HS-5 (cell line): ENCODE data around the gene BUD13.
"Not testable (repeated sequence)": the region's sequence is repeated elsewhere in the genome, so short reads cannot be mapped to it uniquely, and the experiment has no call there.

Experiments
- DNase-seq: peaks from one replicate; pipeline ENCODE4 v3.0.0-alpha.2; 2012; ENCODE audit warnings: low read depth

BUD13 gene, protein sequence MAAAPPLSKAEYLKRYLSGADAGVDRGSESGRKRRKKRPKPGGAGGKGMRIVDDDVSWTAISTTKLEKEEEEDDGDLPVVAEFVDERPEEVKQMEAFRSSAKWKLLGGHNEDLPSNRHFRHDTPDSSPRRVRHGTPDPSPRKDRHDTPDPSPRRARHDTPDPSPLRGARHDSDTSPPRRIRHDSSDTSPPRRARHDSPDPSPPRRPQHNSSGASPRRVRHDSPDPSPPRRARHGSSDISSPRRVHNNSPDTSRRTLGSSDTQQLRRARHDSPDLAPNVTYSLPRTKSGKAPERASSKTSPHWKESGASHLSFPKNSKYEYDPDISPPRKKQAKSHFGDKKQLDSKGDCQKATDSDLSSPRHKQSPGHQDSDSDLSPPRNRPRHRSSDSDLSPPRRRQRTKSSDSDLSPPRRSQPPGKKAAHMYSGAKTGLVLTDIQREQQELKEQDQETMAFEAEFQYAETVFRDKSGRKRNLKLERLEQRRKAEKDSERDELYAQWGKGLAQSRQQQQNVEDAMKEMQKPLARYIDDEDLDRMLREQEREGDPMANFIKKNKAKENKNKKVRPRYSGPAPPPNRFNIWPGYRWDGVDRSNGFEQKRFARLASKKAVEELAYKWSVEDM

GRCh38 chr11:116772443-116773202 is at the start of gene BUD13:
TSS of gene BUD13 (minus strand) at chr11:116772987. CDS start at chr11:116772964, 23 bp downstream.
- DNase-seq = no peak

- no peak for DNase-seq
Measured at GRCh38 chr11:116822575-116822974, 49.8 kb upstream of the BUD13 start.

DNA sequence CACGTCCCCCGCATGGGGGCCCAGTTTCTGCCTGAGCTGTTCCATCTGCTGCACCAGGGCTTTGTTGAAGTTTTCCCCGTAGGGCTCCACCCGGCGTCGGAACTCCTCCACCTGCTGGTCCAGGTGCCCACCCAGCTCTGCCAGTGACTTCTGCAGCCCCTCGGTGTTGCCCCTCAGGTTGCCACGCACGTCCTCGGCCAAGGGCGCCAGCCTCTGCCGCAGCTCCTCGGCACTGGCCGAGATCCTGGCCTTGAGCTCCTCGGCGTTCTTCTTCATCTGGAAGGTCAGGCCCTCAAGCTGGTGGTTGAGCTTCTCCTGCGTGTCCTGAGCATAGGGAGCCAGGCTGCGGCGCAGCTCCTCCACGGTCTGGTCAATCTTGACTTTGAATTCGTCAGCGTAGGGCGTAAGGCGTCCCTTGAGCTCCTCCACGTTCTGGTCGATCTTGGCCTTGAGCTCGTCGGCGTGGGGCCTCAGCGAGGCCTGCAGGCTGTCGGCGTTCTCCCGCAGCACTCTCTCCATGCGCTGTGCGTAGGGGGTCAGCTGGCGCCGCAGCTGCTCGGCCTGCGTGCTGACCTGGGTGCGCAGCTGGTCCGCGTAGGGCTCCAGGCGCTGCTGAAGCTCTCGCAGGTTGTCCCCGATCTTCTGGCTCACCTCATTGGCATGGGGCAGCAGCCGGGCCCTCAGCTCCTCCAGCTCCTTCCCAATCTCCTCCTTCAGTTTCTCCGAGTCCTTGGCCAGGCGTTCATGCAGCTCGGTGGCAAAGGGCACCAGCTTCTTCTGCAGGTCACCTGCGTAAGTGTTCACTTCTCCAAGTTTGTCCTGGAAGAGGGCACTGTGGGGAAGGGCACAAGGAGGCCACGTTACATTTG is 48.5 kb upstream of the BUD13 start:
- no peak for DNase-seq

DNA sequence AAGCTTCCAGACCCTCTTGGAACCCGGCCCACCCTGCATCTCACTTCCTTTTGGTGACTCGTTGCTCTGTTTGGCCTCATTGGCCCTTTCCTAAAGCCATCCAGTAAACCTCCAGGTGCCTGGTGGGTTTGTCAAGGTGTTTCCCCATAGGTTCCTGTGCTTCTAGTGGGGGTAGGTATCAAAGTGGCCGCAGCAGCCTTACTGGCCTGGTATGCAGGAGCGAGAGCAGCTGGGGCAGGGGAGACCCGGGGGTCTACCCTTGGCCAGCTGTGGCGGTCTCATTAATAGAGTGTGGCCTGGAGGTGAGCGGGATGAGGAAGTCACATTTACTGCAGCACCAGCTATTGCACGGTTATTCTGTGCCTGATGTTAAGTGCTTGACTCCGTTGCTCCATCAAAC is 46.3 kb upstream of the BUD13 start:
- DNase-seq = no peak

GRCh38 chr11:116814502-116814901 is 41.7 kb upstream of the BUD13 start:
- no peak for DNase-seq

DNA sequence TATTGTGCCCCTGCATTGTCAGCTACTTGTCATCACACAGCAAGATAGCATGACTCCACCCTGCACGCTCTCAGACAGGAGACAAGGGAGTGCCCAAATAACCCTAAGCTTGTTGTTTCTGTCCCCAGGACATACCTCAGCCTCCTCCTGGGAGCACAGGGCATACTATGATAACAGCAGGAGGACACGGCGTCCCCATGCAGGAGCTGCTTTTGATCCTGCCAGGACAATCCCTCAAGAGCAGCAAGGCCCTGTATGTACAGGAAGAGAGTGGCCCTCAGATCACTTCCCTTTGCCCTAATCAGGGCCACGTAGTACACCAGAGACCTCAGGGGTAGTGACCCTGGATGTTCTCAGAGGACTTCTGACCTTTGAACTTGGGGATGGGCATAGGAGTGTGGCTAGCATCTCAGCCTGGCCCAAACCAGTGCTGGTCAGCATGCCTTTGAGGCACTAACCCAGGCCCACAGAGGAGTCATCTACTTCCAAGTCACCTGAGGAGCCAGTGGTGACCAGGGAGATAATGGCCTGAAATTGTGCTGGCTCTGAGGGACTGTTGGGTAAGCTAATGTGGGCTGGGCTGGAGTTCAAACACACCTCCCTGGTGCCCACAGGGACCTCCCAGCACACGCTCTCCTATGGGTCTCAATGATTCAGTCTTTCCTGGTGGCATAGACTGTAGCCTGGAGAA is 41.1 kb upstream of the BUD13 start:
- DNase-seq = no peak

- no peak for DNase-seq
Measured at GRCh38 chr11:116813170-116813569, 40.4 kb upstream of the BUD13 start.

DNA sequence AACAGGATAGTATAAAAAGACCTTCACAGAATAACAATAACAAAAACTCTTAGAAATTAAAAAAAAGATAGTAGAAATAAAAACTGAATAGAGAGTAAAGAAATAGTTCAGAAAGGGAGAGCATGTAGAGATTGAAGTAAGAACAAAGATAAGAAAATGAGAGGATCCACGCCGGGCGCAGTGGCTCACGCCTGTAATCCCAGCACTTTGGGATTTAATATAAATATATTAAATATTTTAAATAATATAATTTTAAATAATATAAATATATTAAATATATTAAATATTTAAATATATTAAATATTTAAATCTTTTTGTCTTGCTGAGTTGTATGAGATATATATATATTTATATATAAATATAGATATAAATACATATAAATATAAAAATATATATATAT is 39.3 kb upstream of the BUD13 start:
- no peak for DNase-seq

- no peak for DNase-seq
Measured at GRCh38 chr11:116811194-116811593, 38.4 kb upstream of the BUD13 start.

DNA sequence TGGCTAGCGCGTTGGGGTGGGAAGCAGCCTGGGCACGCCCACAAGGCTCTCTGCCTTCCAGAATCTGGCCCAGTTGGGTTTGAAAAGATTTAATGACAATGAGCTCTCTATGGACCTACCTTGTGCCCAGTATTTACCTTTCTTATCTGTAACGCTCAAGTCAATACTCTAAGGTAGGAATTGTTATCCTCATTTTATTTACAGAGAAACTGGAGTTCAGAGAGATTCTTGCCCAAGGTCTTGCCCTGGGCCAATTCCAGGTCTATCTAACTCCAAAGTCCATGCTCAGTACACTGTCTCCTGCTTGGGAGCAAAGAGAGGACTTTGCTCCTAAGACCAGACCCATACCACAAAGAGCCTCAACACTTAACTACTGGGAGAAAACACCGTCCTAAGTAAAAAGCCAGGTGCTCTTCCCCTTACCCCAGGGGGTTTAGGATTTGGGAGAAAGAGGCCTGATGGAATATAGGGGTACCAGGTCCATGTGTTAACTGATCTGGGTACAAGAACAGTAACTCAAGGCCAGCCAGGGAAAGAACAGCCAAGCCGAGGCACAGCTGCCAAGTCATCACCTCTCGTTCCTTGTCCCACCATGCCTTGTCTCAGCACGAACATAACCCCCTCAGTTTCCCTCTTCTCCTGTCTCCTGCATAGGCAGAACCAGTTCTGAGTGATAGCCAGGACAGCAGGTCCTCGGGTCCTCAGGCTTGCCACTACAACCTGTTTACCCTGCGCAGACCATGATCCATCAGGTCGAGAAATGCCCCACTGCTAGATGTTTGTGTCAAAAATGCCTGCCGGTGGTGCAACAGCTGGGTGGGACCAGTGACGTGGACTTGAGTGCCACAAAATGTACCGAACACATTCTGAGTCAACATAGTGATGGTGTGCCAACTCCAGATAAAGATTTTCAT is 35.7 kb upstream of the BUD13 start:
- no peak for DNase-seq

- no peak for DNase-seq
Measured at GRCh38 chr11:116807601-116808261, 34.9 kb upstream of the BUD13 start.

DNA sequence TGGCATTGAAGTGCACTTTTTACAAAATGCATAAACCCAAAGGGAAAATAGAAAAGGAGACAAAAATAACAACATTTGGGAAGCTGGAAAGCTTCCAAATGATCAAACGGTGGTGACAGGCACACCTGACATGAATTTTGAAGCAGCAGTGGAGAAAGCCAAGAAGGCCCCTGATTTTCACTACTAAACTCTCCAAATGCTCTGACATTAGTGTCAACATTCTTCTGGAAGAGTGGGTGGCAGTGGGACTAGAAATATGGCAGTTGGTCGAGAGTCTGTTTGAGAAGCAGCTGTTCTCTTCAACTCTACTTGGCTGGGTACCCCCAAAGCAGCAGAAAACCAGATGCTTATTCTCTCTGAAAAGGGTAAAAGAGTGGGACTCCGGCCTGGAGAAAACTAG is 31.2 kb upstream of the BUD13 start:
- DNase-seq = no peak

DNA sequence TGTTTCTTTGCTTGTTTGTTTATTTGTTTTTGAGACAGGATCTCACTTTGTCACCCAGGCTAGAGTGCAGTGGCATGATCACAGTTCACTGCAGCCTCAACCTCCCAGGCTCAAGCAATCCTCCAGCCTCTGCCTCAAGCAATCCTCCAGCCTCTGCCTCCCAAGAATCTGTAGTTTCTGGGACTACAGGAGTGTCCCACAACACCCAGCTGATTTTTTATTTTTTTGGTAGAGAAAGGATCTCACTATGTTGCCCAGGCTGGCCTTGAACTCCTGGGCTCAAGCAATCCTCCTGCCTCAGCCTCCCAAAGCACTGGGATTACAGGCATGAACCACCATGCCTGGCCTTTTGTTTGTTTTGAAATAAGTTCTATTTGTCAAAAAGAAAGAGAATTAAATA is 28.9 kb upstream of the BUD13 start:
- DNase-seq = not testable (repeated sequence)

DNA sequence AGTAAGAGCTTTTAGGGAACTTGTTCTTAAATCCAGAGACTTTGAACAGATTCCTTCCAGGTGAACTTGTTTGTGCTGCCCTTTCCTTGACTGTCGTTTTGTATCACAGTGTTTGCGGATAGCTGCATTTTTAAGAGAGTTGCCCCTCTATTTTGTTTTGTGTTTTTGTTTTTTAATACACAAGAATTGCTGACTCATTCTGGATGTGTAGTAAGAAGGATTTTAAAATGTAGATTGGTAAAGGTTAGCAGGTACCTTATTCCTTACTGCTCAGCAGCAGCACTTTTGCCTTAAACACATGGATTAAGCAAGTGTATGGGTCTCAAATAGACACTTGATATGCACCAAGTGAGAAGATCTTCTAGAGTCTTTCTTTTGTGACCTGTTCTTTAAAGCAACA is 27.8 kb upstream of the BUD13 start:
- DNase-seq = no peak

- DNase-seq = no peak
Measured at GRCh38 chr11:116798368-116798767, 25.6 kb upstream of the BUD13 start.

DNA sequence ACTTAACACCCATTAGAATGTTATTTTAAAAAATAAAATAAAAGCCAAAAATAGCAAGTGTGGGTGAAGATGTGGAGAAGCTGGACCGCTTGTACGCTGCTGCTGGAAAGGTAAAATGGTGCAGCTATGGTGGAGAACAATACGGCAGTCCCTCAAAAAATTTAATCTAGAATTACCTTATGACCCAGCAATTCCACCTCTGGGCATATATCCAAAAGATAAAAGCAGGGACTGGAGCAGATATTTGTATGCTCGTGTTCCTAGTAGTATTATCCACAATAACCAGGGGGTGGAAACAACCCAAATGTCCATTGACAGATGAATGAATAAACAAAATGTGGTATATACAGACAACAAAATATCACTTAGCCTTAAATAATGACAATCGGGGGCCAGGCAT is 25.0 kb upstream of the BUD13 start:
- no peak for DNase-seq

- DNase-seq = no peak
Measured at GRCh38 chr11:116796548-116796947, 23.8 kb upstream of the BUD13 start.

- no peak for DNase-seq
Measured at GRCh38 chr11:116794851-116795250, 22.1 kb upstream of the BUD13 start.

GRCh38 chr11:116793772-116794097 is 20.9 kb upstream of the BUD13 start:
- DNase-seq = no peak
